AG10803 (cell line): ENCODE measurements around the gene HOXC11.

Experiments
- DNase-seq: peaks from one replicate; pipeline ENCODE4 v3.0.0; 2010; ENCODE audit warnings: low read depth
- H3K4me3 ChIP-seq: 2 replicates; pipeline ENCODE4 v1.5.1; 2011; ENCODE audit warnings: mild to moderate bottlenecking, low read length, control low read depth
- CTCF ChIP-seq: conservative IDR thresholded peaks from 2 replicates; pipeline ENCODE4 v1.5.1; 2011; ENCODE audit warnings: mild to moderate bottlenecking, low read length, control low read depth, inconsistent platforms

Gene HOXC11

GRCh38 chr12:53955776-53956250 is 17.1 kb upstream of the HOXC11 start:
- DNase-seq: no peak
- no peak overlapping the region for H3K4me3 ChIP-seq
- no peak for TF ChIP-seq CTCF

GRCh38 chr12:53956251-53956887 is 16.6 kb upstream of the HOXC11 start:
- no peak overlapping the region for H3K4me3 ChIP-seq
- peak; percentile 6; the same call in 1 of the 2 replicates for TF ChIP-seq CTCF
- DNase-seq: no peak

DNA sequence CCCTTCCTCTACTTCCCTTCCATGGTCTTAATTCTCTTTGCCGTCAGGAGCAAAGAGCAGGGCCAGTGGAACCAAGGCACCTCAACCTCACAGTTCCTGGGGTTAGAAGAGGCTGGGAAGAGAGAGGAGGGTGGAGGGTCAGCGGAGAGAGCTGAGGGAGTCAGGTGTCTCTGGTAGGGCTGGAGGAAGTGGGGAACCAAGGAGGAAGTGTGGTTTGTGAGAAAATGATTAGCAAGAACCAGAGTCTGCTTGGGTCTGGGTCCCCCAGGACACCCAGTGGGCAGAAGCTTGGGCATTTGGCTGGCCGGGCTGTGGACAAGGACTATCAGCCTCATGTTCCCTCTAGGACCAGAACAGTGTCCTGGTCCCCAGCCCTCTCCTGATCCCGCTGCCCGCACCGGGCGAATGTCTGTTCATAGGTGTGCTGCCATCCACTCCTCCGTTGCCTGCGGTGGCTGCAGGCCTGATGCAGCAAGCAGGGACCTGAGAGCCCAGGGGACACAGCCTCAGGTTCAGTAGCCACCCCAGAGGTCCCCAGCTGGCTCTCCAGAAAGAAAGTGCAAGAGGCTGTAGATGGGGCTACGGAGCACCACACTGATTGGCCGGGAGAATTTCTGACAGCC is 15.9 kb upstream of the HOXC11 start:
- DNase-seq: no peak

DNA sequence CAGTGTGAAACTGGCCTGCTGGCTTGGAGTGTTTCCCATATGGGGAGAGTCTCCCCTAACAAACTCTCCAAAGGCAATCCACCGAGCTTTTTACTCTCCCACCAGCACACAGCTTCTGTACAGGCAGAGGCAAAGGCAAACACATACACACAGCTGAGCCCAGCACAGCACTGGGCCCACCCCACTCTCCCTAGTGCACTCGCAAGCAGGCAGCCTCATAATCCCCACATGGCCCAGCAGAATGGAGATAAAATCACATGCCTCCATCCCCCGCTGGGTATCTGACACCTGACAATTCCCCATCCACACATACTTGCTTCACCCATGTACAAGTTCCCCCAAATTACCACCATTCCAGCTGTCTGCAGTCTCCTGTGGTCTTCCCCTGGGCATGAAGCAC is 14.8 kb upstream of the HOXC11 start:
- no peak for TF ChIP-seq CTCF
- no peak overlapping the region for H3K4me3 ChIP-seq
- no peak for DNase-seq

More for the DNA sequence above, 15.9 kb upstream of the HOXC11 start:
- no peak overlapping the region for H3K4me3 ChIP-seq
- no peak for TF ChIP-seq CTCF

GRCh38 chr12:53959314-53959713 is 13.6 kb upstream of the HOXC11 start:
- H3K4me3 ChIP-seq: no peak overlapping the region
- DNase-seq: no peak
- no peak for TF ChIP-seq CTCF

DNA sequence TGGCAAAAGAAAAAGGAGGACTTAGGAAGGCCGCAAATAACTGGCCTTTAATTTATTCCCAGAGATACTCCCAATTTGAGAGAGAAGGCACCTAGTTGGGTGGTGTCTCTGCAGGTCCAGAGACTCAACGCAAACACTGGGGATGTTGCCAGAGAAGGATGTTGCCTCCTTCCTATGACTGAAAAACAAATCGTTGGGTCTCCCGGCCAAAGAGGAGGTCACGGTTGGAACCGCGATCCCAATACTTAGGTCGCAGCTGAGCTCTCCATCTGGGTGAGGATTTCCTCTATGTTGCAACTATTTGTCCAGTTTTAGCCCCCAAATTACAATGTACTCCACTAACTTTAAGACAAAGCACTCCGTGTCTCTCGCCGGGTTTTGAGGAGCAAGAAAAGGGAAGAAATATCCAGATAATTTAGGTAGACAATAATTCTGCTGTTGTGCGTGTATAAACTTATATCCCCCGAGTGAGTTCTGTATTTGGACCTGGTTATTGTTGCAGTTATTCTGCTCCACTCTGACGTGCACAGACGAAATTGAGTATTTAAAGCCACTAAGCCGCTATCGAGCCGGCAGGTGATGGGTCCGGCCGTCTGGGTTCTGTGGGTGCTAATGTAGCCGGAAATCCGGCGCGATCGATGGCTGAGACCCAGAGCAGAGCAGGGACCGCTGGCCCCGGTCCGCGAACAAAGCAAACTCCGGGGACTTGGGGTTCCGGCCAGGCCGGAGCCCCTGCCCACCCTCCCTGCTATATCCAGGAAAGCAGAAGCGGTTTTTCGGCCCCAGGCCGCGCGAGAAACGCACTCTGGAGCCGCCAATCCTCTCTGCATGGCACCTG is 12.5 kb upstream of the HOXC11 start:
- TF ChIP-seq CTCF: no peak
- DNase-seq: no peak

More for the DNA sequence above, 12.5 kb upstream of the HOXC11 start:
- no peak overlapping the region for H3K4me3 ChIP-seq
